Stimulated activated CD8-positive, alpha-beta memory T cell treated with anti-CD3 and anti-CD28 coated beads, Interleukin-7, amount 100 ng/mL, for 4 hours (primary cell): ENCODE results near the gene AP1S2.
"Not testable (repeated sequence)": the region's sequence is repeated elsewhere in the genome, so short reads cannot be mapped to it uniquely, and the experiment has no call there.

Source experiments
- DNase-seq, 2 donors: peaks; one replicate each; pipeline ENCODE4 v3.0.0-alpha.2; 2020; ENCODE audit warnings: low read depth in 2 of 2

The AP1S2 gene

GRCh38 chrX:15854712-15855567 lies at the start of gene AP1S2:
AP1S2 (minus strand) TSS chrX:15854813; CDS start chrX:15852524, 2,289 bp downstream.
- DNase-seq = peak; percentile 80 to 97

GRCh38 chrX:15903186-15903681 lies 48.6 kb upstream of the AP1S2 start:
- no peak for DNase-seq

- DNase-seq = no peak
These were observed 40.7 kb upstream of the AP1S2 start for GRCh38 chrX:15895334-15895733.

GRCh38 chrX:15894724-15895123 lies 40.1 kb upstream of the AP1S2 start:
- no peak for DNase-seq

GRCh38 chrX:15890463-15890862 lies 35.9 kb upstream of the AP1S2 start:
- no peak for DNase-seq

- no peak for DNase-seq
These were observed 33.4 kb upstream of the AP1S2 start for GRCh38 chrX:15888062-15888461.

GRCh38 chrX:15883540-15883863 lies 28.9 kb upstream of the AP1S2 start:
- no peak for DNase-seq

GRCh38 chrX:15882704-15883539 lies 28.3 kb upstream of the AP1S2 start:
- DNase-seq = no peak

GRCh38 chrX:15881381-15881897 lies 26.8 kb upstream of the AP1S2 start:
- DNase-seq = no peak

- DNase-seq = not testable (repeated sequence)
These were observed 23.3 kb upstream of the AP1S2 start for GRCh38 chrX:15877914-15878313.

- no peak for DNase-seq
These were observed 22.8 kb upstream of the AP1S2 start for GRCh38 chrX:15877380-15877779.

GRCh38 chrX:15874672-15875071 lies 20.1 kb upstream of the AP1S2 start:
- DNase-seq = no peak

GRCh38 chrX:15873566-15873965 lies 19.0 kb upstream of the AP1S2 start:
- no peak for DNase-seq

- DNase-seq = no peak
These were observed 15.7 kb upstream of the AP1S2 start for GRCh38 chrX:15870310-15870709.

- no peak for DNase-seq
These were observed 15.1 kb upstream of the AP1S2 start for GRCh38 chrX:15869695-15870094.

GRCh38 chrX:15866147-15866546 lies 11.5 kb upstream of the AP1S2 start:
- no peak for DNase-seq

GRCh38 chrX:15864629-15865028 lies 10.0 kb upstream of the AP1S2 start:
- no peak for DNase-seq

- DNase-seq = no peak
These were observed 9.4 kb upstream of the AP1S2 start for GRCh38 chrX:15864023-15864422.

- DNase-seq = no peak
These were observed 6.3 kb upstream of the AP1S2 start for GRCh38 chrX:15860921-15861320.

GRCh38 chrX:15858051-15858450 lies 3.4 kb upstream of the AP1S2 start:
- DNase-seq = no peak

- no peak for DNase-seq
These were observed 2.0 kb upstream of the AP1S2 start for GRCh38 chrX:15856636-15857035.

- no peak for DNase-seq
These were observed 1.6 kb upstream of the AP1S2 start for GRCh38 chrX:15856222-15856587.
